Omental fat pad (tissue), 4 donors: ENCODE measurements around the gene DYNC2H1. TPM values are rescaled to one million over a fixed set of nuclear protein-coding genes. Genes with fewer than 3 reads are reported as not detected.

Experiments
- ATAC-seq: fragments of 150-250 bp; one replicate; pipeline ENCODE4 v1.9.1; 2016; ENCODE audit warnings: mild to moderate bottlenecking, moderate library complexity; ENCODE audit not compliant: low FRiP score
- DNase-seq: peaks from one replicate; pipeline ENCODE4 v3.0.0-alpha.2; 2019; ENCODE audit warnings: low spot score
- CTCF ChIP-seq, 3 donors: fragments of 450-650 bp; IDR thresholded peaks; one replicate each; pipeline ENCODE4 v1.5.1; 2016 to 2017; ENCODE audit warnings: antibody characterized with exemption in 3 of 3, mild to moderate bottlenecking in 3 of 3, moderate library complexity in 2 of 3
- total RNA-seq, 4 donors: library from RNA; depleted of rRNA; stranded (reverse); fragments of >200 nt; gene quantifications; one replicate each; pipeline ENCODE4 v1.1.0, GENCODE V29; 2016

The DYNC2H1 gene
- total RNA-seq, 4 donors from 2014 or later = 14.7 to 34.1 (median 23.7) TPM

GRCh38 chr11:103487113-103487512 is 377.9 kb downstream of the DYNC2H1 start:
- DNase-seq = no peak
- TF ChIP-seq CTCF (IDR thresholded peaks at IDR 0.05) = no peak
- no peak for ATAC-seq

GRCh38 chr11:103488031-103488461 is 378.8 kb downstream of the DYNC2H1 start:
- TF ChIP-seq CTCF (IDR thresholded peaks at IDR 0.05) = no peak
- ATAC-seq = no peak
- DNase-seq = no peak

- DNase-seq = no peak
- no peak for TF ChIP-seq CTCF (IDR thresholded peaks at IDR 0.05)
- ATAC-seq = no peak
These were observed 379.4 kb downstream of the DYNC2H1 start for GRCh38 chr11:103488579-103488978.

- ATAC-seq (no peak), DNase-seq (no peak)
- no peak for TF ChIP-seq CTCF (IDR thresholded peaks at IDR 0.05)
These were observed 382.6 kb downstream of the DYNC2H1 start for GRCh38 chr11:103491777-103492176.

GRCh38 chr11:103494491-103494890 is 385.3 kb downstream of the DYNC2H1 start:
- no peak for TF ChIP-seq CTCF (IDR thresholded peaks at IDR 0.05)
- no peak for DNase-seq
- no peak for ATAC-seq

- ATAC-seq (no peak), DNase-seq (no peak)
- TF ChIP-seq CTCF (IDR thresholded peaks at IDR 0.05) = no peak
These were observed 388.0 kb downstream of the DYNC2H1 start for GRCh38 chr11:103497268-103497667.

- no peak for DNase-seq
- TF ChIP-seq CTCF (IDR thresholded peaks at IDR 0.05) = no peak
- ATAC-seq = no peak
These were observed 390.6 kb downstream of the DYNC2H1 start for GRCh38 chr11:103499710-103500340.
